GM06990 (cell line): ENCODE measurements around the gene ETV2.
"Not testable (repeated sequence)": the region's sequence is repeated elsewhere in the genome, so short reads cannot be mapped to it uniquely, and the experiment has no call there.

Source experiments
- DNase-seq: peaks from one replicate; pipeline ENCODE4 v3.0.0-alpha.2; 2011; ENCODE audit not compliant: insufficient read length; ENCODE audit errors: extremely low read depth
- H3K27me3 ChIP-seq: replicated peaks from 2 replicates; pipeline ENCODE4 v1.6.0; 2011; ENCODE audit warnings: low read length; ENCODE audit not compliant: control insufficient read depth, insufficient read depth
- H3K36me3 ChIP-seq: 2 replicates; pipeline ENCODE4 v1.5.1; 2011; ENCODE audit warnings: low read length; ENCODE audit not compliant: control insufficient read depth, insufficient read depth
- H3K4me3 ChIP-seq: replicated peaks from 2 replicates; pipeline ENCODE4 v1.5.1; 2011; ENCODE audit warnings: low read depth, mild to moderate bottlenecking, control low read depth, low read length
- CTCF ChIP-seq: IDR thresholded peaks from 2 replicates; pipeline ENCODE4 v1.5.1; 2011; ENCODE audit warnings: low read length, control low read depth, mild to moderate bottlenecking, inconsistent platforms; ENCODE audit not compliant: insufficient read depth, poor library complexity, severe bottlenecking

ETV2 gene

GRCh38 chr19:35675589-35676140 lies 34.1 kb downstream of the ETV2 start:
- H3K27me3 ChIP-seq = no peaks in the 10 kb centered on the region
- TF ChIP-seq CTCF = no peak
- no peak for DNase-seq
- H3K36me3 ChIP-seq = no peaks in the 10 kb centered on the region
- H3K4me3 ChIP-seq = no peak overlapping the region

GRCh38 chr19:35689836-35690235 lies 48.3 kb downstream of the ETV2 start:
- H3K27me3 ChIP-seq = no peaks in the 10 kb centered on the region
- no peak overlapping the region for H3K4me3 ChIP-seq
- no peak for TF ChIP-seq CTCF
- no peak for DNase-seq
- H3K36me3 ChIP-seq = no peaks in the 10 kb centered on the region

GRCh38 chr19:35691106-35691505 lies 49.6 kb downstream of the ETV2 start:
- not testable (repeated sequence) for H3K36me3 ChIP-seq, H3K4me3 ChIP-seq, DNase-seq, H3K27me3 ChIP-seq

GRCh38 chr19:35692010-35692409 lies 50.5 kb downstream of the ETV2 start:
- Histone ChIP-seq H3K36me3 (no peaks in the 10 kb centered on the region), H3K4me3 (no peak overlapping the region), H3K27me3 (no peaks in the 10 kb centered on the region)
- TF ChIP-seq CTCF = no peak
- DNase-seq = no peak

GRCh38 chr19:35693422-35693821 lies 51.9 kb downstream of the ETV2 start:
- no peak for DNase-seq
- Histone ChIP-seq H3K4me3 (no peak overlapping the region), H3K27me3 (no peaks in the 10 kb centered on the region), H3K36me3 (no peaks in the 10 kb centered on the region)
- no peak for TF ChIP-seq CTCF

- H3K27me3 ChIP-seq = no peaks in the 10 kb centered on the region
- H3K4me3 ChIP-seq = no peak overlapping the region
These were observed 52.5 kb downstream of the ETV2 start for GRCh38 chr19:35693835-35694599.

More at GRCh38 chr19:35693835-35694599, 52.5 kb downstream of the ETV2 start:
- peak; percentile 60 for DNase-seq
- peak; percentile 99 for TF ChIP-seq CTCF
- H3K36me3 ChIP-seq = no peaks in the 10 kb centered on the region
